ENCODE results near the gene MICALL2. TPM values are rescaled to one million over a fixed set of nuclear protein-coding genes. Genes with fewer than 3 reads are reported as not detected.

The MICALL2 gene
- total RNA-seq, 1 experiment from 2014 or later = 15.7 TPM

- DNase-seq (ENCODE audit: low spot score) (no peak), ATAC-seq (no peak)
- H3K27ac Mint-ChIP-seq = no peak overlapping the region
- no peaks in the 10 kb centered on the region for H3K4me1 Mint-ChIP-seq
- no peaks in the 10 kb centered on the region for H3K27me3 Mint-ChIP-seq (ENCODE audit: low read depth)
- no peaks in the 10 kb centered on the region for H3K9me3 Mint-ChIP-seq
- TF ChIP-seq ESRRA (CRISPR knock-in tag; IDR thresholded peaks at IDR 0.05; ENCODE audit: borderline replicate concordance) (no peak), ERG (CRISPR knock-in tag; IDR thresholded peaks at IDR 0.05) (no peak), ATF1 (CRISPR knock-in tag; IDR thresholded peaks at IDR 0.05) (no peak)
- TF ChIP-seq, protein P1, sequence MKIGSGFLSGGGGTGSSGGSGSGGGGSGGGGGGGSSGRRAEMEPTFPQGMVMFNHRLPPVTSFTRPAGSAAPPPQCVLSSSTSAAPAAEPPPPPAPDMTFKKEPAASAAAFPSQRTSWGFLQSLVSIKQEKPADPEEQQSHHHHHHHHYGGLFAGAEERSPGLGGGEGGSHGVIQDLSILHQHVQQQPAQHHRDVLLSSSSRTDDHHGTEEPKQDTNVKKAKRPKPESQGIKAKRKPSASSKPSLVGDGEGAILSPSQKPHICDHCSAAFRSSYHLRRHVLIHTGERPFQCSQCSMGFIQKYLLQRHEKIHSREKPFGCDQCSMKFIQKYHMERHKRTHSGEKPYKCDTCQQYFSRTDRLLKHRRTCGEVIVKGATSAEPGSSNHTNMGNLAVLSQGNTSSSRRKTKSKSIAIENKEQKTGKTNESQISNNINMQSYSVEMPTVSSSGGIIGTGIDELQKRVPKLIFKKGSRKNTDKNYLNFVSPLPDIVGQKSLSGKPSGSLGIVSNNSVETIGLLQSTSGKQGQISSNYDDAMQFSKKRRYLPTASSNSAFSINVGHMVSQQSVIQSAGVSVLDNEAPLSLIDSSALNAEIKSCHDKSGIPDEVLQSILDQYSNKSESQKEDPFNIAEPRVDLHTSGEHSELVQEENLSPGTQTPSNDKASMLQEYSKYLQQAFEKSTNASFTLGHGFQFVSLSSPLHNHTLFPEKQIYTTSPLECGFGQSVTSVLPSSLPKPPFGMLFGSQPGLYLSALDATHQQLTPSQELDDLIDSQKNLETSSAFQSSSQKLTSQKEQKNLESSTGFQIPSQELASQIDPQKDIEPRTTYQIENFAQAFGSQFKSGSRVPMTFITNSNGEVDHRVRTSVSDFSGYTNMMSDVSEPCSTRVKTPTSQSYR (CRISPR knock-in tag; IDR thresholded peaks at IDR 0.05) = no peak
- peaks cover 39% of the 10 kb centered on the region for H3K36me3 Mint-ChIP-seq
- ChIA-PET CTCF (no interaction called here), POLR2A (interaction anchor here (1.0 kb wide), 1 partner anchor 16 kb away, joined by 3 read pairs; no protein-coding TSS in a partner anchor)
- no peak overlapping the region for H3K4me3 Mint-ChIP-seq
Observed at GRCh38 chr7:1495564-1496242, 36.4 kb upstream of the MICALL2 start.

GRCh38 chr7:1494866-1495563 lies 35.7 kb upstream of the MICALL2 start:
- CTCF ChIA-PET = interaction anchor here (1.6 kb wide), 1 partner anchor 21 kb away, joined by 4 read pairs; no protein-coding TSS in a partner anchor
- H3K4me1 Mint-ChIP-seq = no peaks in the 10 kb centered on the region
- no peaks in the 10 kb centered on the region for H3K27me3 Mint-ChIP-seq (ENCODE audit: low read depth)
- no peak overlapping the region for H3K27ac Mint-ChIP-seq
- H3K9me3 Mint-ChIP-seq = no peaks in the 10 kb centered on the region
- no peak overlapping the region for H3K4me3 Mint-ChIP-seq
- DNase-seq (ENCODE audit: low spot score) (no peak), ATAC-seq (no peak)
- H3K36me3 Mint-ChIP-seq = peaks cover 37% of the 10 kb centered on the region
- TF ChIP-seq, protein P2, sequence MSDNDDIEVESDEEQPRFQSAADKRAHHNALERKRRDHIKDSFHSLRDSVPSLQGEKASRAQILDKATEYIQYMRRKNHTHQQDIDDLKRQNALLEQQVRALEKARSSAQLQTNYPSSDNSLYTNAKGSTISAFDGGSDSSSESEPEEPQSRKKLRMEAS (CRISPR knock-in tag; IDR thresholded peaks at IDR 0.05) = no peak
- TF ChIP-seq RELA (CRISPR knock-in tag; IDR thresholded peaks at IDR 0.05; ENCODE audit: borderline replicate concordance) (no peak), ZNF263 (CRISPR knock-in tag; IDR thresholded peaks at IDR 0.05; ENCODE audit: low read depth) (no peak)
- POLR2A ChIA-PET = interaction anchor here (1.0 kb wide), 1 partner anchor 15 kb away, joined by 3 read pairs; no protein-coding TSS in a partner anchor

GRCh38 chr7:1494447-1494846 lies 35.2 kb upstream of the MICALL2 start:
- POLR2A ChIA-PET = no interaction called here
- H3K4me3 Mint-ChIP-seq = no peak overlapping the region
- no peaks in the 10 kb centered on the region for H3K9me3 Mint-ChIP-seq
- H3K27ac Mint-ChIP-seq = no peak overlapping the region
- no peaks in the 10 kb centered on the region for H3K4me1 Mint-ChIP-seq
- H3K36me3 Mint-ChIP-seq = peaks cover 38% of the 10 kb centered on the region
- CTCF ChIA-PET = interaction anchor here (1.6 kb wide), 1 partner anchor 20 kb away, joined by 4 read pairs; no protein-coding TSS in a partner anchor
- ATAC-seq (no peak), DNase-seq (ENCODE audit: low spot score) (no peak)
- H3K27me3 Mint-ChIP-seq (ENCODE audit: low read depth) = no peaks in the 10 kb centered on the region
- TF ChIP-seq JAZF1 (CRISPR knock-in tag; IDR thresholded peaks at IDR 0.05) (no peak), MXD4 (CRISPR knock-in tag; IDR thresholded peaks at IDR 0.05; ENCODE audit: borderline replicate concordance) (no peak), TCF7 (CRISPR knock-in tag; IDR thresholded peaks at IDR 0.05; ENCODE audit: low read depth) (no peak), TP53 (CRISPR knock-in tag; IDR thresholded peaks at IDR 0.05) (no peak), ZNF219 (CRISPR knock-in tag; IDR thresholded peaks at IDR 0.05; ENCODE audit: borderline replicate concordance) (no peak), CREM (CRISPR knock-in tag; IDR thresholded peaks at IDR 0.05) (no peak), NR2C2 (CRISPR knock-in tag; IDR thresholded peaks at IDR 0.05) (no peak), IRF2 (CRISPR knock-in tag; IDR thresholded peaks at IDR 0.05; ENCODE audit: borderline replicate concordance, low read depth) (no peak), E2F5 (CRISPR knock-in tag; IDR thresholded peaks at IDR 0.05) (no peak)
- TF ChIP-seq, protein P2 (CRISPR knock-in tag; IDR thresholded peaks at IDR 0.05) = no peak
- TF ChIP-seq, protein P1 (CRISPR knock-in tag; IDR thresholded peaks at IDR 0.05) = no peak
- TF ChIP-seq, protein P3, sequence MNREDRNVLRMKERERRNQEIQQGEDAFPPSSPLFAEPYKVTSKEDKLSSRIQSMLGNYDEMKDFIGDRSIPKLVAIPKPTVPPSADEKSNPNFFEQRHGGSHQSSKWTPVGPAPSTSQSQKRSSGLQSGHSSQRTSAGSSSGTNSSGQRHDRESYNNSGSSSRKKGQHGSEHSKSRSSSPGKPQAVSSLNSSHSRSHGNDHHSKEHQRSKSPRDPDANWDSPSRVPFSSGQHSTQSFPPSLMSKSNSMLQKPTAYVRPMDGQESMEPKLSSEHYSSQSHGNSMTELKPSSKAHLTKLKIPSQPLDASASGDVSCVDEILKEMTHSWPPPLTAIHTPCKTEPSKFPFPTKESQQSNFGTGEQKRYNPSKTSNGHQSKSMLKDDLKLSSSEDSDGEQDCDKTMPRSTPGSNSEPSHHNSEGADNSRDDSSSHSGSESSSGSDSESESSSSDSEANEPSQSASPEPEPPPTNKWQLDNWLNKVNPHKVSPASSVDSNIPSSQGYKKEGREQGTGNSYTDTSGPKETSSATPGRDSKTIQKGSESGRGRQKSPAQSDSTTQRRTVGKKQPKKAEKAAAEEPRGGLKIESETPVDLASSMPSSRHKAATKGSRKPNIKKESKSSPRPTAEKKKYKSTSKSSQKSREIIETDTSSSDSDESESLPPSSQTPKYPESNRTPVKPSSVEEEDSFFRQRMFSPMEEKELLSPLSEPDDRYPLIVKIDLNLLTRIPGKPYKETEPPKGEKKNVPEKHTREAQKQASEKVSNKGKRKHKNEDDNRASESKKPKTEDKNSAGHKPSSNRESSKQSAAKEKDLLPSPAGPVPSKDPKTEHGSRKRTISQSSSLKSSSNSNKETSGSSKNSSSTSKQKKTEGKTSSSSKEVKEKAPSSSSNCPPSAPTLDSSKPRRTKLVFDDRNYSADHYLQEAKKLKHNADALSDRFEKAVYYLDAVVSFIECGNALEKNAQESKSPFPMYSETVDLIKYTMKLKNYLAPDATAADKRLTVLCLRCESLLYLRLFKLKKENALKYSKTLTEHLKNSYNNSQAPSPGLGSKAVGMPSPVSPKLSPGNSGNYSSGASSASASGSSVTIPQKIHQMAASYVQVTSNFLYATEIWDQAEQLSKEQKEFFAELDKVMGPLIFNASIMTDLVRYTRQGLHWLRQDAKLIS (CRISPR knock-in tag; IDR thresholded peaks at IDR 0.05; ENCODE audit: borderline replicate concordance) = no peak
